Stimulated activated CD8-positive, alpha-beta memory T cell treated with anti-CD3 and anti-CD28 coated beads, Interleukin-12 subunit alpha, Interleukin-12 subunit beta, amount 100 ng/mL, for 24 hours (primary cell): Measurements from ENCODE around the gene HNRNPR.
"Not testable (repeated sequence)": the region's sequence is repeated elsewhere in the genome, so short reads cannot be mapped to it uniquely, and the experiment has no call there.

Source experiments
- DNase-seq: peaks from one replicate; pipeline ENCODE4 v3.0.0-alpha.2; 2020; ENCODE audit errors: extremely low read depth

HNRNPR gene

DNA sequence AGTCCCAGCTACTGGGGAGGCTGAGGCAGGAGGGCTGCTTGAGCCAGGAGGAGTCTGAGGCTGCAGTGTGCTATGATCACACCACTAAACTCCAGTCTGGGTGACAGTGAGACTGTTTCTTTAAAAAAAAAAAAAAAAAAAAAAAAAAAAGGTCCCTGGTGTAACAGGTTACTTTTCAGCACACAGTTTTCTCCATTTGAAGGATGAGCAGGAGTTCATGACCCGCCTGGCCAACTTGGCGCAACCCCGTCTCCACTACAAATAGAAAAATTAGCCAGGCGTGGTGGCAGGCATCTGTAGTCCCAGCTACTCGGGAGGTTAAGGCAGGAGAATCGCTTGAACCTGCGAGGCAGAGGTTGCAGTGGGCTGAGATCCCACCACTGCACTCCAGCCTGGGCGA is 12.4 kb downstream of the HNRNPR start:
- no peak for DNase-seq

DNA sequence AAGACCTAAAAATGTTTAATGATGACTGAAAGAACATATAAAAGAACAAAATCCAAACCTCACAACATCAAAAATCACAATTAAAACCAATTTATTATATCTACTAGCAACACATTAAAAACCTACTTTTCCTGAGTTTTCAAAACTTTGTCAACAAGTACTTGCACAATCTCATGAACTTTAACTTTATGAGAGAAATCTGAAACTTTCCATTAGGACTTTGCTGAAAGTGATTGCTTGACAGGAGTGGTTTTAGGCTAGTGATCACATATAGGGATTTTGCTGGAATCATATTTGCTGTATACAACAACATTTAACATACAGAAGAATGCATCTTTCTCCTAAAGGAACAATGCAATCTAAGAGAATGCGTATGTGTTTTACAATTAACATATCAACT is 13.2 kb downstream of the HNRNPR start:
- DNase-seq: no peak

DNA sequence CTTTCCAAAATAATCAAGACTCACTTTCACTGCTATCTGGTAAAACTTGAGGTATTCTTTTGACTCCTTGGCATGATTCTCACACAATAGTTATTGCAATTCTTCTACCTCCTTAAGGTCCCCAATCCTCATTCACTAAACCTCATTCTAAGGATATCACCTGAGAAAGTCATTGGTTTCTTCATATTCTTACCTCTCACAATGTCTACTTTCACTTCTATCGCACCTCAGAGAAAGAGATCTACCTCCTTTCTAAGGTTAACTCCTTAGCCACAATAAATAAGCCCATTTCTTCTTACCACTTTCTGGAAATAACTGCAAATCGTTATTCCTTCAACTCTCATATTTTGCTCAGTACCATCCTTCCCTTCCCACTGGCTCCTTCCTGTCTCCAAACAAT is 18.7 kb downstream of the HNRNPR start:
- DNase-seq: no peak

DNA sequence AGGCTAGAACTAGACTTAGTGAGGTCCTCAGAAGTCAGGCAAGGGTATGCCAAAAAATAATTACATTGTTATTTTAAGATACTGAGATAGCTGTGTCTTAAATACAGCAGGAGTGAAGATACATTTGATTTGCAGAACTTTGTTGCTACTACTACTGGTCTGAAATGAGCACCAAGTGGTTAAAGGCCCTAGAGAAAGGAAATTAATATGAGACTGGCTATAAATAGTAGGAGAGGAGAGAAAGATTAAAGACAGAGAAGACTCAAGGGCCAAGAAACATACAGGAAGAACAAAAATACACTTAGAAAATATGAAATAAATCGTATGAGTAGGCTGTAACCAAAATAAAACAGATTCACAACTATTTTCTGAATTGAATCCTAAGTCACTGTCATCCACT is 21.3 kb downstream of the HNRNPR start:
- DNase-seq: no peak

DNA sequence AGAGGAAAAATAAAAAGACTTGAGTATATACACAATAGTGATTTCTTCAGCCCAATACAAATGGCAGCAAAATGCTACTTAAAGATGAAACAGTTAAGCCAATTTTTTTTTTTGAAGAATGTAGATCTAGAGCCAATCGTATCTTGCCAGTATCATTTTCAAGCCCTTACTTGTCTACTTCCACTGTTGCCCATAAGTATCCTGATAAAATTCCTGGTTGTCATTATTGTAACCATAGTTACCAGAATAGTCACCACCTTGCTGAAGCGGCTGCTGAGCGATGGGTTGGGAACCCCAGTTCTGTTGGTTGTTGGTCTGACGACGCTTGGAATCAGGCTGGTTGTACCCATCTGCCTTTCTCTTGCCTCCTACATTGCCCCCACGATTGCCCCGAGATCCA is 33.8 kb downstream of the HNRNPR start:
- not testable (repeated sequence) for DNase-seq

DNA sequence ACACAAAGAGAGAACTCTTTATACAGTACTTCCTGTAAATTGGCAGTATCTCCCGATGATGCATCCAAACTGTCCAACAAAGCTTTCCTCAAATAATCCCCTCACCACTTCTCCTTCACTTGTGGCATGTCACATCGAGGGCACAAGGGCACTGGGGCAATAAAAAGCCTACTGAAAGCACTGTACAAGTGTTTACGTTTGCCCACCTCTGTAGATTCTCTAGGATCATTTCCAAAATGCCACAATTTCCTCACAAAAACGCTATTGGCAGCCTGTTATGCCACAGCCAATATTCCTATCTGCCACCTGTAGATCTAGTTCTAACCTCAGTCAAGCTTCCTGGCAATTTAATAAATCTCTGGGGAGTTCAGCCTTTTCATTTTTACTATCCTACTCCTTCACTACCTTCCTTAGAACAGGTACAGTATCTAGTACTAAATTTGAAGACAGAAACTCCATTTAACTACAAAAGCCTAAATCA is 39.9 kb downstream of the HNRNPR start:
- no peak for DNase-seq

DNA sequence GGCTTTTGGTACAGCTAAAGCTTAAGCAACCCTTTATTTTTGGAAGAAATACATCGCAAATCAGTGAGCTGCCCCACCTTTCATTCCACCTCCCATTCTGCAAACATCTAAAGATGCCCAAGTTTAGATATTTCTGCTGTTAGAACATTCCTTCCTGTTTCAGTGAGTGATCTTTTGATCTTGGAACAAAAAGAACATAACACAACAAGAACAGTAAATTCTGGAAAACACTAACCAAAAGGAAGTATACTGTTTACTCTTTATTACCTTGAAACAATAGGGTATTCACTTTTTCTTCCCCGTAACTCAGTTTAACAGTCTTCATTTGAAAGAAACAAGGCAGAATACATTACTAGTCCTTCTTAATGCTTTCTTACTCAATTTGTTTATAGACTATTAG is 40.6 kb downstream of the HNRNPR start:
- DNase-seq: no peak

DNA sequence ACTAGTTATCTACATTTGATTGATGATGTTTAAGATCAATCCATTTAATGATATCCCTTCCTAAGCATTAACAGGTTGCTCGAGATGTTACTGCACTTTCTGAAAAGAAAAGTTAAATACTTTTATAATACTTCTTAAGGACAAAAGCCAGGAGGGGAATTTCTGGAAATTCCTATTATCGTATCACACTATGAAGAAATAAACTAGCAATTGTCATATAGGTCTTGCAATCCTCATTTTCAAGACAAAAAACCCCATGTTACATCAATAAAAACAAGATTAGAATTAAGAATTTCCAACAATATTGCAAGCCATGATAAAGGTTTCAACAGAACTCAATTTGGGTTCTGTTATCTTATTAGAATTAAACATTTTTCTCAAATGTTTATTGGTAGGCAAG is 47.2 kb downstream of the HNRNPR start:
- no peak for DNase-seq

DNA sequence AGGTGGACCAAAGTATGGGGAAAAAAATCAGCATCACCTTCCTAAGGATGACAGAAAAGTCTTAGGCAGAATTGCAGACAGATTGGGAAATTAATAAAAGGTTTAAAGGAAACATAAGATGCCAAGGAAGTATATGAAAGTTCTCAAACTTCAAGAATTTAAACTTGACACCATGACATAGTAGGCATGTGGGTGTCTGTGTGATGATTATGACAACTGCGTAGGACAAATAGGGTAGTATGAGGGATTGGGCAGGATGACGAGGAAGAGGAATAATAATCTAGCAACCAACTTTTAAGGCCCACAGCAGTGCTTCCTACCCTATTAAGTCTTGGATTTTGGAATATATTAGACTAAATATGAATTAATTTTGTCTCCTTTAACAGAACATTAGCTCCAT is 52.4 kb downstream of the HNRNPR start:
- DNase-seq: no peak

DNA sequence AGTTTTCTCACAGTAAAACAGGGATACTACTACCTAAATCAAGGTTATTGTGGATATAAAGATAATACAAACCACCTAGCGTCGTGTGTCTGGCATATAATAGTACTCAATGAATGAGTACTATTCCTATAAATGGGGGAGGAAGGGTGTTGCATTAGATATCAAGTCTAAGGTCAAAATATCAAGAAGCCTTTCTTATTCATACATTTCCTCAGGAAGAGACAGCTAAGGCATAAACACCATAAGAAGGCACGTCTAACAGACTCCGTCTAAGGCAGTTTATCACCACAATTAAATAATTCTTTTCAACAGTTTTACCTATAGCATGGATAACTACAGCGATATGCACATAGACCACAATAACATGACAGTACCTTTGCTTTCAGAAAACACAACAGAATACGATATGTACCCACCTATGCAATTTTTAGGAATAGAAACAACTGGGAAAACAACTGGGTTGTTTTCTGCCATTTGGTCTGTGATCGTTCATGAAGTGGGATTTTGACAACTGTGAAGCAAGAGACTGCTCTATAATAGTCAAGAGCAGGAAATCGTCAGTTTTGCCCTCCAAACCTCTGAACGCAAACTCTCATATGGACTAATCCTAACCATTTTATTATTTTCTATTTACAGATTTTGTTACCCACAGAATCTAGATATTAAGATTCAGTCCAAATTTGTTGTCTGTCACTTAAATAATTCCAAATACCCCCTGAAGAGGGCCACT is 53.1 kb downstream of the HNRNPR start:
- DNase-seq: no peak

DNA sequence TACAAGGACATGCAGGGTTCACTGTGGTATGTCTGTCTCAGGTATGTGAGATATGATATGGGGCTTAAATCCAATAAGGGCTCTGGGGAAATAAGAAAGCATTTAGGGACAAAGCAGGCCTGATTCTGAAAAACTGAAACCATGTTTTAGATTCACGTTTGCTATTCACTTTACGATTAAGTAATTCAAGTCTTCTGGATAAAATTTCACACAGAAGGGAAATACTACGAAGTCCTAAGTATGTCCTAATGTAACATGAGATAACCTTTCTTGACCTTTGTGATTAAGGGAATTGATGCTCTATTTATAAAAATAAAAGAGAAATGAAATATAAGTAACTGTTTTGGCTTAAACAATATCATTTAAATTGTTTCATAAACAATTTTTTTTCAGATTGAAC is 55.4 kb downstream of the HNRNPR start:
- no peak for DNase-seq

DNA sequence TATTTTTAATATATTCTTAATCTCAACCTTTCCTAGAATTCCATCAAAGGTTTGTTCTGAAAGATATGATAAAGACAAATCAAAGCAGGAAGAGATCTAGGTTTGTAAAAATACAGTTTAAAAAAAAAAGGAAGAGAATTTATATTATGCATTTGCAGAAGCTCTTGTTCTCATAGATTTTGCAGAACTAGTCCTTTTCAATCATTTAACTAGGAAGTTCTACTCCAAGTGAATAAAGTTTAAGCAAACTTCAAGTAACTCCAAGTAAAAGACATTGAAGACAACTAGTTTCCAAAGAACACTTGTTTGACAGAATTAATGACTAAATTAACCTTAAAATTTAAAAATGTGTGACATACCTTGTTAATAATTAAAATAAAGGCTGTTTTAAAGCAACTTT is 55.9 kb downstream of the HNRNPR start:
- no peak for DNase-seq

DNA sequence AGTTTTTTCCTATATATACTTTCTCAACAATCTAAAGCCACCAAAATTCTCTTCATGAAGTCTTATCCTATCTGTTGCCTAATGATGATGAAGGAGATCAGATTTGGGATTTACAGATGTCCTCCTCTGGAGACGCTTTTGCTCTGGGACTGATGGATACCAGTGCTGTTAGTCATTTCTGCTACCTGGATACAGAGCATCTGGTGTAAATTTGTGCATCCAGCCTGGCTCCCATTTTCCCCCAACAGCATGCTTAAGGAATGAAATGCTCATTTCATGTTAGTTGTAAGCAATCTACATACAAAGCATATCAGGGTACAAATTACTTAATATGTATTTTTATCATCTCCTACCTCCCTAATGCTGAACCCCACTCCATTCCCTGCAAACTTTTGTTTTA is 57.7 kb downstream of the HNRNPR start:
- DNase-seq: no peak

DNA sequence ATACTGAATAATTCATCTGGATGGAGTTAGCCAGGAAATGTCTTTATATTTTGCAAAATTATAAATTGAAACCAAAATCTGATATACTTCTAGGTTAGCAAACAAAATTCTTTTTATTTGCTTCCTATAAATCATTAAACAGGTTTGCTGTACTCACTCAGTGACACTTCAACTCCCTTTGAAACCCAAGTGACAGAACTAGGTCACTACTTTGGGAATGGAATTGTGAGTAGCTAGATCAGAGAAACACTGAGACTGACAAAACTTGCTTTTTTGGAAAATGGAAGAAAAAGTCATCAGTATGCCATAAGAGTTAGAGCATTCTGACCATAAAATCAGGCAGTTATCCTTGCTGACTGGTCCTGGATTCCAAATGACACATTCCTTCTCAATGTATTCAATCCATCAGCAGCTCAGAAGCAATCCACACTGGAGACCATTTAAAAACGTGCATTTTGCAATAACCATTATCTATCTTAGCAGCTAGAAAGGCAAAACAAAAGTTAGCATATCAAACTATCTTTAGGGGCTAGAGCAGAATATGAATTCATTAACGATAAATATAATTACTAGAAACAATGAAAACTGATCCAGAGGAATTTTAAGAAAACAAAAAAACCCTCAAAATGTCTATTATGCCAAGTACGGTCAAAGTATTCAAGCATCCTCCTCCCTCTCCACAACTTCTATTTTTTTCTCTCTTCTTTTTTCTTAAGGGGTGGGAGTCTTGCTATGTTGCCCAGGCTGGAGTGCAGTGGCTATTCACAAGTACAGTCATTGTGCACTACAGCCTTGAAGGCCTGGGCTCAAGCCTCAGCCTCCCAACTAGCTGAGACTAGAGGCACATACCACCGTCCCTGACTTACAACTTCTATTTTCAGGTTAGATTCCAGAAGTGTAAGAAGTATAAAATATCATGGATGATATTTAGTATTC is 60.1 kb downstream of the HNRNPR start:
- no peak for DNase-seq

DNA sequence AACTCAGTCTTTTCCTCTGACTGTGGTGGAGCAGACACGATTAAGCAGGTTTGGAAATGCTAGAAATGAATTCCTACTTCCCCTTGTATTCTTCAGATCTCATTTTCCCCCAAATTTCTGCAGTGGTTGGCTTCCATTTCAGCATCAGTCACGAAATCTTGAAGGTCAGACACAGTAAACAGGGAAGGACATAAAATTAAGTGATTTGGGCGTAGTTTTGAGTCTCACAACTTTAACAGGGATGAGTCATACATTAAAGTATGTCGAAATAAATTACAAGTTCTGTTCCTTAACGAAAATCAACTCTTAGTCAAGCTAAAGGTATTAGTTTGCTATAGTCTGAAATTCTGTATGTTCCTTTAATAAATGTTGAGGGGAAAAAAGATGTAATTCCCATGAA is 61.1 kb downstream of the HNRNPR start:
- no peak for DNase-seq

DNA sequence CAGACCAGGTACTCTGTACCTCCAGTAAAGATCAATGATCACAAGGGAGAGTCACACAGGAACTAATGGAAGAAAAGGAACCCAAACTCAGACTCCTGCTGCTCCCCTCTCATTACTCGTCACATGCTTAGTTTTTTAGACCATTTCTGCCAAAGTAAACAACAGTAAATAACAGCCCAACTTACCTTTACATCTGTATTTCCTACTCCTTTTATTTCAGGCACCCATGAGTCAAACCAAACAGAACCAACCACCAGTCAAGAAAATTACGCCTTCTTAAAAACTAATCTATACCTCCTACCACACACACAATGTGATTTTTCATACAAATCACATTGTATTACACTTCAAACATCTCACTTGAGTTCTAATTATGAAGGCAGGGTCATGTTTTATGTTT is 65.4 kb downstream of the HNRNPR start:
- DNase-seq: no peak

DNA sequence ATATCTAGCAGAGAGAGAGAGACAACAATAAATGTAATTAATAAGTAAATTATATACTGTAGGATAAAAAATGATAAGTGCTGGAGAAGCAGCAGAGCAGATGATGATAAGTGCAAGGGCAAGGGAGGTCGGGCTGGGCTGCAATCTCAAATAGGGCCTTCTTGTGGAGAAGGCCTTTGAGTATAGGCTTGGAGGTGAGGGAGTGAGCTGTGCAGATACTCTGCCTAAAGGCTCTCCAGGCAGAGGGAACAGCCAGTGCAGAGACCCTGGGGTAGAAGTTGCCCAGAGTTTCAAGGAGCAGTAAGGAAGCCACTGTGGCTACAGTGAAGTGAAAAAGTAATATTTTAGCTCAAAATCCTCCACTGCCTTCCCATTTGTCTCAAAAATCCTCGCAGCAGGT is 67.6 kb downstream of the HNRNPR start:
- no peak for DNase-seq

DNA sequence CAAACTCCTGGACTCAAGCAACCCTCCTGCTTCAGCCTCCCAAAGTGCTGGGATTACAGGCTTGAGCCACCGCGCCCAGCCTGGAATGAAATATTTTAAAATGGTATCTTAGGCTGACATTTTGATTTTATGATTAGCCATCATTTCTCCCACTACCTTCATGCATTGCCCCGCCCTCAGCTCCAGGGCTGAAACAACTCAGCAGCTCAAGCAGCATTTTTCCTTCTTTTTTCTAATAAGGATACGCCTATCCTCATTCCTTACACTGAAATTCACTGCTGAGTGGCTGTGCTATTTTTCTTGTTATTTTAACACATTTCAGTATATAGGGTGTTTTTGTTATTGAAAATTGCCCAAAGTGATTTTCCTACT is 70.0 kb downstream of the HNRNPR start:
- DNase-seq: no peak

DNA sequence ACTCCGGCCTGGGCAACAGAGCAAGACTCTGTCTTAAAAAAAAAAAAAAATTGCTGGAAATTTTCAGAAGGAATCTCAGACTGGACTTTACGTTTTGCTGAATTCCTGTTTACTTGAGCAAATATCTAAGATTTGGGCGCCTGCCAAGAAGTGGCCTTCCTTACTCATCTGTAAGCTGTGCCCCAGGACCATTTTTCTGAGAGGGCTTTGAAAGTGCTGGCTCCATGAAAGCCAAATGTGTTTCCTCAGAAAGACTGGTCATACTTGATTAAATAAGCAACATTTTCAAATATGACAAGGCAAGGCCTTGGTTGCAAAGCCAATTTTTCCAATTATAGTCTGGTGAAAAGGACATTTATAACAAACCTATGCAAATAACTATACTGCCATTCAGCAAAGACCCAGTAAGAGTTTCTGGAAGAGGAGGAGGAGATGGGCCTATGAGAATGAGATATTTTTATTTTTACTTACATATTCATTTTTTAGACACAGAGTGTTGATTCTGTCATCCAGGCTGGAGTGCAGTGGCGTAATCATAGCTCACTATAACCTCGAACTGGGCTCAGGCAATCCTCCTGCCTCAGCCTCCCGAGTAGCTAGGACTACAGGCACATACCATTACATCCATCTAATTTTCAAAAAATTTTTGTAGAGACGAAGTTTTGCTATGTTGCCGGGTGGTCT is 70.5 kb downstream of the HNRNPR start:
- DNase-seq: no peak

DNA sequence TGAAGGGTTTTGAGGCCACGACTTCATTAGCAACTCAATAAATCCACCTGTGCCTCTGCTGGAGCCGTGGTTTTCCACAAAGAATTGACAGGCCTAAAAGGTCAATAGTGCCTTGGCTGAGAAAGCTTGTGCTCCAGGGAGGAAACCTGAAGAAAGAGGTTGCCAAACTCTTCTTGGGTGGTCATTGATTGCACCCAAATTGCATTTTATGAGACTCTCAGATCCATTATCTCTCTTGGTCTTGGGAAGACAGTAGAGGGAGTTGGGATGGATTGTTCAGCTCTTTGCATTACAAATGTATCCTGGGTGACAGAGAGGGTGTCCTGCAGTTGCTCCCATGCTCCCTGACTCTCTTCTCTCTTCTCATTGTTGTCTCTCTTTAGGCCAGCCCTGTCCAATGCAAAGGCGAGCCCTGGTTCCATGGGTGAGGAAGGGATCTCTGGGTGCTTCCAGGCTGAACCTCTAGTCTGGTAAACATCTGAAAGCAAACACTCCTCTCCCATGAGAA is 80.7 kb downstream of the HNRNPR start:
- no peak for DNase-seq

DNA sequence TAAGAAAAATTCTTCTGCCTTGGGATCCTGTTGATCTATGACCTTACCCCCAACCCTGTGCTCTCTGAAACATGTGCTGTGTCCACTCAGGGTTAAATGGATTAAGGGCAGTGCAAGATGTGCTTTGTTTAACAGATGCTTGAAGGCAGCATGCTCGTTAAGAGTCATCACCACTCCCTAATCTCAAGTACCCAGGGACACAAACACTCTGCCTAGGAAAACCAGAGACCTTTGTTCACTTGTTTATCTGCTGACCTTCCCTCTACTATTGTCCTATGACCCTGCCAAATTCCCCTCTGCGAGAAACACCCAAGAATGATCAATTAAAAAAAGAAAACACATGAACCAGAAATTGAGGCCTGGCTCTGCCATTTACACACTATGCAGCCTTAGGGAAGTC is 86.0 kb downstream of the HNRNPR start:
- DNase-seq: not testable (repeated sequence)

DNA sequence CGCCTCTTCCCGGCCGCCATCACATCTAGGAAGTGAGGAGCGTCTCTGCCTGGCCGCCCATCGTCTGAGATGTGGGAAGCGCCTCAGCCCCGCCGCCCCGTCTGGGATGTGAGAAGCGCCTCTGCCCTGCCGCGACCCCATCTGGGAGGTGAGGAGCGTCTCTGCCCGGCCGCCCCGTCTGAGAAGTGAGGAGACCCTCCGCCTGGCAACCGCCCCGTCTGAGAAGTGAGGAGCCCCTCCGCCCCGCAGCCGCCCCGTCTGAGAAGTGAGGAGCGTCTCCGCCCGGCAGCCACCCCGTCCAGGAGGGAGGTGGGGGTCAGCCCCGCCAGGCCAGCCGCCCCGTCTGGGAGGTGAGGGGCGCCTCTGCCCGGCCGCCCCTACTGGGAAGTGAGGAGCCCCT is 86.7 kb downstream of the HNRNPR start:
- DNase-seq: not testable (repeated sequence)
